HFF-Myc (cell line): ENCODE data around the gene TIGIT.

ENCODE experiments used
- DNase-seq: peaks from one replicate; pipeline ENCODE4 v3.0.0-alpha.2; 2011; ENCODE audit warnings: low read depth; ENCODE audit errors: extremely low read depth
- H3K4me3 ChIP-seq: replicated peaks from 2 replicates; pipeline ENCODE4 v1.5.1; 2011; ENCODE audit warnings: low read depth, mild to moderate bottlenecking, control low read depth, low read length
- CTCF ChIP-seq: IDR thresholded peaks from 2 replicates; pipeline ENCODE4 v1.5.1; 2012; ENCODE audit warnings: mild to moderate bottlenecking, low read depth, low read length, control low read depth; ENCODE audit errors: missing control alignments

The TIGIT gene

GRCh38 chr3:114344492-114344891 lies 50.7 kb downstream of the TIGIT start:
- TF ChIP-seq CTCF: no peak
- DNase-seq: no peak
- H3K4me3 ChIP-seq: no peak overlapping the region

GRCh38 chr3:114350271-114350670 lies 56.4 kb downstream of the TIGIT start:
- DNase-seq: no peak
- TF ChIP-seq CTCF: no peak
- no peak overlapping the region for H3K4me3 ChIP-seq

- no peak for DNase-seq
- TF ChIP-seq CTCF: no peak
- H3K4me3 ChIP-seq: no peak overlapping the region
Measured at GRCh38 chr3:114350690-114351089, 56.9 kb downstream of the TIGIT start.

GRCh38 chr3:114351123-114351821 lies 57.4 kb downstream of the TIGIT start:
- DNase-seq: no peak
- TF ChIP-seq CTCF: no peak
- no peak overlapping the region for H3K4me3 ChIP-seq

- no peak overlapping the region for H3K4me3 ChIP-seq
- no peak for TF ChIP-seq CTCF
- no peak for DNase-seq
Measured at GRCh38 chr3:114351822-114352145, 58.0 kb downstream of the TIGIT start.

- no peak for TF ChIP-seq CTCF
- no peak overlapping the region for H3K4me3 ChIP-seq
- no peak for DNase-seq
Measured at GRCh38 chr3:114355653-114356052, 61.8 kb downstream of the TIGIT start.

GRCh38 chr3:114356066-114356465 lies 62.2 kb downstream of the TIGIT start:
- no peak overlapping the region for H3K4me3 ChIP-seq
- DNase-seq: no peak
- TF ChIP-seq CTCF: no peak
